Activated naive CD4-positive, alpha-beta T cell treated with anti-CD3 and anti-CD28 coated beads, Interleukin-2, amount 50 U/mL, for 16 hours (primary cell): Measurements from ENCODE around the gene BSG.
"Not testable (repeated sequence)": the region's sequence is repeated elsewhere in the genome, so short reads cannot be mapped to it uniquely, and the experiment has no call there.

Experiments
- DNase-seq: peaks from one replicate; pipeline ENCODE4 v3.0.0-alpha.2; 2020

Gene BSG

GRCh38 chr19:573519-573825 lies 1.1 kb downstream of the BSG start:
- DNase-seq, result no peak

- DNase-seq, result no peak
These were observed 2.5 kb downstream of the BSG start for GRCh38 chr19:574658-575526.

GRCh38 chr19:575527-576506 lies 3.4 kb downstream of the BSG start:
- no peak for DNase-seq

DNA sequence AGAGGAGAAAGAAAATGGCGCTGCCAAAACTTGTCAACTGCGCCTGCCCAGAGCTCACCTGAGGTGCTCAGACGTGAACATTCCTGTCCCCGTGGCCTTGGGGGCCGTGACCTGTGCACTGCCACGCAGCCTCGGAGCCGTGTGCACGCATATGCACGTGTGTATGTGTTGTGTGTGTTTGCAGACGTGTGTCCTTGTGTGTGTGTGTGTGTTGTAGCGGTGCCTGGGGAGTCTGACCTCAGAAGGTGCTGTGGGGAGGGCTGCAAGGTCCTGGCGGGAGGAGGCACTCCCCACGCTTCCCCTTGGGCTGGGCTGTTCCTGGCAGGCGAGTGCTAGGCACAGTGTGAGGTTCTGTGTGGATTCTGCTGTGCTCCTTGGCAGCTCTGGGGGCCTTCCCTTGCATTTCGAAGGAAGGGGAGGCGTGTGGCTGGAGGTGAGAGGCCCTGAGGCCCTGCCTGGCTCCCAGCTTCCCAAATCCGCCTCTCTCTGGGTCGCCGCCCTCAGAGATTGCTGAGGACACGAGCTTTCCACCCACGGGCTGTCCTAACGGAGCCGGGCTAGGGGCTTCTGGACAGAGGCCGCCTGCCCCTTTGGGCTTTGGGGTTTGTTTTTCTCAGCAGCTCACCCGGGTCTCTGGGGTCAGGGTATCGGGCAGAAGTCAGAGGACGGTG lies 4.5 kb downstream of the BSG start:
- DNase-seq, result no peak

GRCh38 chr19:577439-578392 lies 5.3 kb downstream of the BSG start:
- DNase-seq, result no peak

GRCh38 chr19:579111-579841 lies 6.9 kb downstream of the BSG start:
- DNase-seq, result no peak

- no peak for DNase-seq
These were observed 7.4 kb downstream of the BSG start for GRCh38 chr19:579842-580155.

DNA sequence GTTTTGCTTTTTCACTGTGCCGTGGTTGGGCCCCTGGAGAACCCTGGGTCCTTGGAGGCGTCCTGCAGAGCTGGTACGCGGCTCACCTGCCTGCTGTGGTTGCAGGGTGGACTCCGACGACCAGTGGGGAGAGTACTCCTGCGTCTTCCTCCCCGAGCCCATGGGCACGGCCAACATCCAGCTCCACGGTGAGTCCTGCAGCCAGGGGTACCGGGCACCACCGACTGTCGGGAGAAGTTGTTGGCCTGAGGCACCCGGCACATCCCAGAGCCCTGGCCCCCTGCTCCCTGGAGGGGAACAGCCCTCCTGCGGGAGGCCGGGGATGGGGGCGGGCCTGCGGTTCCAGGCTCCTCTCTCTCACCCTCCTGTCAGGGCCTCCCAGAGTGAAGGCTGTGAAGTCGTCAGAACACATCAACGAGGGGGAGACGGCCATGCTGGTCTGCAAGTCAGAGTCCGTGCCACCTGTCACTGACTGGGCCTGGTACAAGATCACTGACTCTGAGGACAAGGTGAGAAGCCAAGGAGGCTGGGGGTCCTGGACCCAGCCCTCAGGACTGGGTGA lies 8.0 kb downstream of the BSG start:
- DNase-seq, result no peak

DNA sequence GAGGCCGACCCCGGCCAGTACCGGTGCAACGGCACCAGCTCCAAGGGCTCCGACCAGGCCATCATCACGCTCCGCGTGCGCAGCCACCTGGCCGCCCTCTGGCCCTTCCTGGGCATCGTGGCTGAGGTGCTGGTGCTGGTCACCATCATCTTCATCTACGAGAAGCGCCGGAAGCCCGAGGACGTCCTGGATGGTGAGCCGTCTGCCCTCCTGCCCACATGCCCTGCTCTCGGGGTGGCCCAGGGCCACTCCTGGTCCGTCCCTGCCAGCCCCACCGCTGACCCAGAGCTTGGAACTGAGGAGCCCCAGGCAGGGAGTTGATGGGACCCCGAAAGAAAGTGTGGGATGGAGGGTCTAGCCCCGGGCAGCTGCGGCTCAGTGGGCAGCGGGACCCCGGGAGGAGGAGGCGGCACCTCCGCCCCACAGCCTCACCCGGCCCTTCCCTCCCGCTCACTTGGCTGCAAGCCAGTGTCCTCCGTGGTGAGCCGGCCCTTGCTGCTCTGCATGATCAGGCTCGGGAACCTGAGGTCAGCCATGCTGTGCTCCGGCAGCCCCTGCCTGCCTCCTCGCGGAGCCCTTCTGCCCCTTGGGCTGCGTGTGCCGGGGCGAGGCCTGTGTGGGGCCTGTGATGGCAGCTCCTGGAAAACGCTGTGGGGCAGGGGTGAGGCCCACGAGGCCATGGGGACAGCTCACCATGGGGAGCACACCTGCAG lies 9.2 kb downstream of the BSG start:
- DNase-seq, result no peak

GRCh38 chr19:582497-583197 lies 10.3 kb downstream of the BSG start:
- no peak for DNase-seq

- no peak for DNase-seq
These were observed 11.0 kb downstream of the BSG start for GRCh38 chr19:583198-583967.

DNA sequence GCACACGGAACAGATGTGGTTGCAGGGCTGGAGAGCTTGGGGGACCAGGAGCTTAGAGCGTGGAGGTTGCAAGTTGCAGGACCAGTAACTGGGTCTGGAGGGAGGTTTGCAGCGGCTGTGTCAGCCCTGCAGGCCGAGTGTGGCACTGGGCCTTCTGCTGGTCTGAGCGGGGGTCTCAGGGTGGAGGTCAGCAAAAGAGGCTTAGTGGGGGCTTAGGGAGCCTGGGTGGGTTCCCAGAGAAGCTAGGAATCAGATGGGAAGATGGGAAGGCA lies 11.5 kb downstream of the BSG start:
- DNase-seq, result no peak

DNA sequence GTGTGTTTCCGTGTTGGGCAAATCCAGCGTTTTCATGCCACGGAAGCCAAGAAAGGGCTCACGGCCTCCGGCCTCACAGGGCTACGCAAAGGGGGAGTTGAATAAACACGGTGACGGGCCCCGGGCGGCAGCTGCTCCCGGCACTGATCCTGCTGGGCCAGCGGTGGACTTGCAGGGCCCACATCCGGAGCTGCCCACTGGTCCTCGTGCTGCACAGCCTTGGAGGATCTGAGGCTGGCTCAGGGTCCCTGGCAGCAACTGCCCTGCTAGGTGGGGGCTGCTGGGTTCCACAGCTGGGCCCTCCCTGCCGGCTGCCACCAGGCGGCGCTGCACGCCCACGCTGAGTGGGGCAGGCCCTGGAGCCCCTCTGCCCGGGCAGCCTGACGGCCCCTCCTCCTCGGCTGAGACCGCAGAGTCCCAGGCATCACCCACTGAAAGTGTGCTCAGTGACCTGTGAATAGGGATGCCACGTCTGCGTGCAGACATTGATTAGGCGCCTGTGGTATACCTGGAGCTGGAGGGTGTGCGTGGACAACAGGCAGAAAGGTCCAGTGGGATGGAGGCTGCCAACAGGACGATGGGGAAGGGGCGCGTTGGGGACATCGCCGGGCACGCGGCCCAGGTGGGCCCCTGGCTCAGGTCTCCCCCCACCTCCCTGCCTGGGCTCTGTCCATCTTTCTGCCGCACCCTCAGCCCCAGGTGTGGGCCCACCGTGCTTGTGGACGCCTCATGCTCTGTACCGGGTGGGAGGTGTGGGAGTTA lies 12.0 kb downstream of the BSG start:
- peak; percentile 66 for DNase-seq

DNA sequence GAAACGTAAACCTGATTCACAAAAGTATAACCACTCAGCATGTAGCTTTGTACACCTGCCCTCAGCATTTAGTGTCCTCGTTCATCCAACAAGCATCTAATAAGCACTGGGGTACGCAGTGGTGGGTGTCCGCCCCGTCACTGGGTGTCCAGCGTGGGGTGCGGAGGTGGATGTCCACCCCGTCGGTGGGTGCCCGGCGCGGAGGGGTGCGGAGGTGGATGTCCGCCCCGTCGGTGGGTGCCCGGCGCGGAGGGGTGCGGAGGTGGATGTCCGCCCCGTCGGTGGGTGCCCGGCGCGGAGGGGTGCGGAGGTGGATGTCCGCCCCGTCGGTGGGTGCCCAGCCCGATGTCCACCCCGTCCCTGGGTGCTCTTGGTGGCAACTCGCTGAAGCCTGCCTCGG lies 12.8 kb downstream of the BSG start:
- not testable (repeated sequence) for DNase-seq

GRCh38 chr19:585551-586110 lies 13.2 kb downstream of the BSG start:
- DNase-seq, result no peak

GRCh38 chr19:588093-588740 lies 15.8 kb downstream of the BSG start:
- DNase-seq, result peak; percentile 73
